GM12864 (cell line): ENCODE data around the gene HCFC1.

Experiments
- DNase-seq: peaks from one replicate; pipeline ENCODE4 v3.0.0-alpha.2; 2011; ENCODE audit warnings: low read depth
- H3K4me3 ChIP-seq: 2 replicates; pipeline ENCODE4 v1.5.1; 2011; ENCODE audit warnings: mild to moderate bottlenecking, low read depth, low read length, control low read depth
- CTCF ChIP-seq: IDR thresholded peaks from 2 replicates; pipeline ENCODE4 v1.5.1; 2011; ENCODE audit warnings: low read depth, mild to moderate bottlenecking, moderate library complexity, low read length, control low read depth, inconsistent platforms; ENCODE audit errors: missing control alignments

The HCFC1 gene

GRCh38 chrX:153921511-153922446 is 49.8 kb downstream of the HCFC1 start:
- no peak overlapping the region for H3K4me3 ChIP-seq
- no peak for DNase-seq
- no peak for TF ChIP-seq CTCF

- H3K4me3 ChIP-seq: no peak overlapping the region
- no peak for TF ChIP-seq CTCF
- no peak for DNase-seq
Observed at GRCh38 chrX:153921070-153921469, 50.5 kb downstream of the HCFC1 start.

- no peak overlapping the region for H3K4me3 ChIP-seq
- TF ChIP-seq CTCF: no peak
- DNase-seq: no peak
Observed at GRCh38 chrX:153920546-153920945, 51.1 kb downstream of the HCFC1 start.

- H3K4me3 ChIP-seq: no peak overlapping the region
- DNase-seq: no peak
- no peak for TF ChIP-seq CTCF
Observed at GRCh38 chrX:153919281-153919680, 52.3 kb downstream of the HCFC1 start.

- DNase-seq: no peak
- H3K4me3 ChIP-seq: no peak overlapping the region
- no peak for TF ChIP-seq CTCF
Observed at GRCh38 chrX:153917869-153918268, 53.7 kb downstream of the HCFC1 start.

GRCh38 chrX:153913701-153914100 is 57.9 kb downstream of the HCFC1 start:
- no peak overlapping the region for H3K4me3 ChIP-seq
- no peak for TF ChIP-seq CTCF
- DNase-seq: no peak

GRCh38 chrX:153913211-153913610 is 58.4 kb downstream of the HCFC1 start:
- no peak for DNase-seq
- no peak overlapping the region for H3K4me3 ChIP-seq
- TF ChIP-seq CTCF: no peak
